Stomach (tissue), 4 donors: Measurements from ENCODE around the gene DNAAF2.

ENCODE experiments used
- EP300 ChIP-seq: sonication (generic); formaldehyde crosslinking; IDR thresholded peaks from one replicate; pipeline ENCODE4 v1.6.1; 2017; ENCODE audit warnings: antibody characterized with exemption
- POLR2A ChIP-seq, 4 donors: fragments of 450-650 bp; IDR thresholded peaks; one replicate each; pipeline ENCODE4 v1.6.1; 2016; ENCODE audit warnings: antibody characterized with exemption in 4 of 4, control low read depth in 2 of 4, mild to moderate bottlenecking in 1 of 4, moderate library complexity in 1 of 4
- TF ChIP-seq, protein P1 (sequence below), 7 experiments: fragments of 450-650 bp in 4 of 7; fragments of 200-600 bp in 3 of 7; sonication (generic) in 3 of 7; IDR thresholded peaks; one replicate each; pipeline ENCODE4 v1.5.1; 2016 to 2019; ENCODE audit warnings: antibody characterized with exemption in 7 of 7, control low read depth in 2 of 7, mild to moderate bottlenecking in 1 of 7

DNA sequence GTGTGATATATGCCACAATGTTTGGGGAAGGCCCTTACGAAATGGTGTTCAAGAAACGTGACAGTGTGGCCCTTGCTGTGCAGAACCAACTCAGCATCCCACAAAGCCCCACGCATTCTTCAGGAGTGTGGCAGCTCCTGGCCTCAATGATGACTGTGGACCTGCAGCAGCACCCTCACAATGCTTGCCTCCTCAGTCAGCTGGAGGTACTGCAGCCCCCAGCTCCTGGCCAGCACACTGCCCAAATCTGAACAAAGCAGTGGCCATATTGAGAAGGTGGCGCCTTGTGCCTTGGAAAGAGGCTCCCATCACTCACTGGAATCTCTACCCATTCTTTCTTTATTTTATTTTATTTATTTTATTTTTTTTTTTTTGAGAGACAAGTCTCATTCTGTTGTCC is 42.6 kb upstream of the DNAAF2 start:
- TF ChIP-seq, protein P1, sequence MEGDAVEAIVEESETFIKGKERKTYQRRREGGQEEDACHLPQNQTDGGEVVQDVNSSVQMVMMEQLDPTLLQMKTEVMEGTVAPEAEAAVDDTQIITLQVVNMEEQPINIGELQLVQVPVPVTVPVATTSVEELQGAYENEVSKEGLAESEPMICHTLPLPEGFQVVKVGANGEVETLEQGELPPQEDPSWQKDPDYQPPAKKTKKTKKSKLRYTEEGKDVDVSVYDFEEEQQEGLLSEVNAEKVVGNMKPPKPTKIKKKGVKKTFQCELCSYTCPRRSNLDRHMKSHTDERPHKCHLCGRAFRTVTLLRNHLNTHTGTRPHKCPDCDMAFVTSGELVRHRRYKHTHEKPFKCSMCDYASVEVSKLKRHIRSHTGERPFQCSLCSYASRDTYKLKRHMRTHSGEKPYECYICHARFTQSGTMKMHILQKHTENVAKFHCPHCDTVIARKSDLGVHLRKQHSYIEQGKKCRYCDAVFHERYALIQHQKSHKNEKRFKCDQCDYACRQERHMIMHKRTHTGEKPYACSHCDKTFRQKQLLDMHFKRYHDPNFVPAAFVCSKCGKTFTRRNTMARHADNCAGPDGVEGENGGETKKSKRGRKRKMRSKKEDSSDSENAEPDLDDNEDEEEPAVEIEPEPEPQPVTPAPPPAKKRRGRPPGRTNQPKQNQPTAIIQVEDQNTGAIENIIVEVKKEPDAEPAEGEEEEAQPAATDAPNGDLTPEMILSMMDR (IDR thresholded peaks at IDR 0.05), result no peak
- TF ChIP-seq EP300 (no peak), POLR2A (IDR thresholded peaks at IDR 0.05) (no peak)
